ENCODE results near the gene ZNF423.

ZNF423 gene

GRCh38 chr16:49854188-49854795 is 1.6 kb downstream of the ZNF423 start:
- DNase-seq (ENCODE audit: low read depth) = no peak
- H3K4me3 ChIP-seq (ENCODE audit: low read depth, low read length) = no peak overlapping the region
- no peak for TF ChIP-seq CTCF (IDR thresholded peaks at IDR 0.05; ENCODE audit: low read depth, low read length, missing control alignments)

GRCh38 chr16:49852279-49852678 is 3.6 kb downstream of the ZNF423 start:
- no peak for DNase-seq (ENCODE audit: low read depth)
- TF ChIP-seq CTCF (IDR thresholded peaks at IDR 0.05; ENCODE audit: low read depth, low read length, missing control alignments) = no peak
- no peak overlapping the region for H3K4me3 ChIP-seq (ENCODE audit: low read depth, low read length)

- TF ChIP-seq CTCF (IDR thresholded peaks at IDR 0.05; ENCODE audit: low read depth, low read length, missing control alignments) = no peak
- H3K4me3 ChIP-seq (ENCODE audit: low read depth, low read length) = no peak overlapping the region
- no peak for DNase-seq (ENCODE audit: low read depth)
Measured at GRCh38 chr16:49851468-49851787, 4.5 kb downstream of the ZNF423 start.

GRCh38 chr16:49850558-49851467 is 5.1 kb downstream of the ZNF423 start:
- DNase-seq (ENCODE audit: low read depth) = no peak
- no peak for TF ChIP-seq CTCF (IDR thresholded peaks at IDR 0.05; ENCODE audit: low read depth, low read length, missing control alignments)
- H3K4me3 ChIP-seq (ENCODE audit: low read depth, low read length) = no peak overlapping the region

- H3K4me3 ChIP-seq (ENCODE audit: low read depth, low read length) = no peak overlapping the region
- TF ChIP-seq CTCF (IDR thresholded peaks at IDR 0.05; ENCODE audit: low read depth, low read length, missing control alignments) = no peak
- DNase-seq (ENCODE audit: low read depth) = no peak
Measured at GRCh38 chr16:49849754-49850108, 6.2 kb downstream of the ZNF423 start.

- no peak for TF ChIP-seq CTCF (IDR thresholded peaks at IDR 0.05; ENCODE audit: low read depth, low read length, missing control alignments)
- no peak for DNase-seq (ENCODE audit: low read depth)
- no peak overlapping the region for H3K4me3 ChIP-seq (ENCODE audit: low read depth, low read length)
Measured at GRCh38 chr16:49849037-49849753, 6.7 kb downstream of the ZNF423 start.

Measured in GM12864 (cell line).